Measurements from ENCODE around the gene DENND6B. TPM values are rescaled to one million over a fixed set of nuclear protein-coding genes. Genes with fewer than 3 reads are reported as not detected.

The DENND6B gene
- total RNA-seq, 1 experiment from 2014 or later: 4.5 TPM

DNA sequence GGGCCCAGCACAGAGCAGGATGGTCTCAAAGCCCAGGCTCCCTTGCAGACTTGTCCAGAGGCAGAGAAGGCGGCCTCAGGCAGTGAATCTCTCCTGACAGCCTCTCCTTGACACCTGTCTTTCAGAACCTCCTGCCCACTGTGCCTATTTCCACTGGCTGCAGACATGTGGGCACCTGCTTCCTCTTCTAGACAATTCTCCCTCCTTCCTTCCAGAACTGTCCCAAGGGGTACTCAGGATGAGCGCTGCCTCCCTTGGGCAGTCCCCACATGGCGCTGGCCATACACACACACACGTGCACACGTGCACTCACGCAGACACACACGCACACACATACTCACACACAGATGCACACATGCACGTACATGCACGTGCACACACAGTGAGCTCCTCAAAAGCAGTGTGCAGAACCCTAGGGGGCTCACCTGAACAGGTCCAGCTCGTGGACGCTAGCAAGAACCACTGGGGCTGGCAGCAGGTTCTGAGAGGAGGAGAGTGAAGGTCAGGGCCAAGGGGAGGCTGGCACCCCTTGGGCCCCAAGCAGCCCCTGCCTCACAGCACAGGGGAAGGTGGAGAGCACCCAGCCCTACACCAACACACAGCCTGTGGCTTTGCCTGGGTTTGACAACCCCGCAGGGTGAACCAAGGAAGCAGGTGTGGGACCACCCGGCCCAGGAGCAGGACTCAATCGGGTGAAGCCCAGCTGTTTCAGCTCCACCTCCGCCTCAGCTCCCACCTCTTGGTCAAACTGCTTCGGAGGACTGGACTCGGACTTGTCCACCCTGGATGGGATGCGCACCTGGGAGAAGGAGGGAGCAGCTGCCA is 11.3 kb downstream of the DENND6B start:
- no peak for DNase-seq (ENCODE audit: low spot score)

DNA sequence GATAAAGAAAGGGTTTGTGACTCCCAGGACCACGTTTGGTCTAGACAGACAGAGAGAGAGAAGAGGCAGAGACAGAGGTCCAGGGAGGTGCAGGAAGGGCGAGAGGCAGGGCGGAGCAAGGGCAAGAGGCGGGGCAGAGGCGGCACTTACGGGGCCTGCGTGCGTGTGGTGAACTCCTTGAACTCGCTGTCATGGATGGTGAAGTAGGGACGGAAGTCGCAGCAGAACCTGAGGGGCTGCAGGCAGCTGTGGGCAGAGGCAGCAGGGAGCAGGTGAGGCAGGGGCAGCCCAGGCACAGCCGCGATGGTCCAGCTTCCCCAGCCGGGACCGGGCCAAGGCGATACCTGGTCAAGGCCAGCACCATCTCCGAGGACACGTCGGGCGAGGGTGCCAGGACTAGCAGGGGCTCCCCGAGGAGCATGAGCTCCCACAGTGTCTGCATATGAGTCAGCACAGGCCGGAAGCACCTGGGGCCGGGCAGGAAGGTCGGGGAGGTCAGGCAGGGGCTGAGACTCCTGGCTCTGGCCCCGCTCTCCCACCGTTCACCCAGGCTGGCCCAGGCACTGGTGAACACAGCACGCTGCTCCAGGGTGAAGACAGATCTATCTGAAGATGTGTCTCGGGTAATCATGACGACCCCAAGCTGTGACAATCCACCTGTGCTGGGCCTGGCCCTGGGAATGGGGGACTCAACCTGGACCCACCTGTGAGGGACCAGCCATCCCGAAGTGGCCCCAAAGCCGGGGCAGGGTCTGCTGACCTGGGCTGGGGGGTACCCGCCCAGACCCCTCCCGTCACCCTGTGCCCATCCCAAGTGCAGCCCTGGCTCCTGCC is 12.1 kb downstream of the DENND6B start:
- DNase-seq (ENCODE audit: low spot score): peak; percentile 55

DNA sequence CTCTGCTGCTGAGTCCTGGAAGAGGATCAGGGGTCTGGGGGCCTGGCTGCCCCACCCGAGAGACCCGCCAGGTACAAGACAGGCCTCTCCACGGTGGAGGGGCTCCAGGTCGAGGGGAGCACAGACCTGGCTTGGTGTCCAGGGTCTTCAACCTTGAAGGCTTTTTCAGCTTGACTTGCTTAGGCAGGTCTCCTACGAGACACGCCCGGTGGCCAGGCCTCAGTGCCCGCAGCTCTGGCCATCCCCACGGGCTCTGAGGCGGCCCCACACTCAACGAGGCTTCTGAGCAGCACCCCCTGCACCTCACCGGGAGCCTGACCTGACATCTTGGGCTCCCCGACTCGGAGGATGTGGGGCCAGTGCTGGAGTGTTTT is 12.7 kb downstream of the DENND6B start:
- DNase-seq (ENCODE audit: low spot score): no peak

DNA sequence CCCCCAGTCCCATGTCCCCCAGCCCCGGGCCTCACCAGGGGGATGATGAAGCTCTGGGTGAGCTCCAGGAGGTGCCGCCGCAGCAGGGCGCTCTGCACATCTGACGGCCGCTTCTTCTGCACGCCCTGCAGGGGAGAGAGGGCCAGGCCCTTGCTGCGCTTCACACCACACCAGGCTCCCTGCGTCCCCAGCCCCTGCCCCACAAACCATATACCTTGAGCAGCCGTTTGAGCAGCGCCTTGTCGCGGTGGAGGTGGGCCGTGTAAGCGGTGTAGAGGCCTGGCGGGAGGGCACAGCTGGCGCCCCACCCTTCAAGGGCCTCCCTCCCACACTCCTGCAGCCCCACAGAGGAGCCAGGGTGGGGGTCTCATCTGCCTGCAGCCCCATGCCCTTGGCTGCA is 13.2 kb downstream of the DENND6B start:
- no peak for DNase-seq (ENCODE audit: low spot score)

DNA sequence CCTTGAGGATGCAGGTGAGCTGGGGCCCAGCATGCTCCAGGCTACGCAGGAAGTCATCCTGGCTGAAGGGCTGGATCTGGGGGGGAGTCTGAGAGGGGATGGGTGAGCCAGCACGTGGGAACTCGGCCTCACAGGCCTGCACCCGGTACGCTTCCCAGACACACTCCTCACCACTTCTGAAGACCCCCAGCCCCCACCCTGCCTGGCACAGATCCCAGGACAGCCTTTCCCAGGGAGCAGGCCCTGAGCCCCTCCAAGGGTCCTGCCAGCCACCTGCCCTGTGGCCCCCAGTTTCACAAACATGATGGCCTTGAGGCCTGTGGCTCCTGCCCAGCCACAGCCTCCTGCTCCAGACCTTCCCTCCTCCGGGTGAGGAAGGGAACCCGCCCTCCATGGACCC is 13.8 kb downstream of the DENND6B start:
- no peak for DNase-seq (ENCODE audit: low spot score)

DNA sequence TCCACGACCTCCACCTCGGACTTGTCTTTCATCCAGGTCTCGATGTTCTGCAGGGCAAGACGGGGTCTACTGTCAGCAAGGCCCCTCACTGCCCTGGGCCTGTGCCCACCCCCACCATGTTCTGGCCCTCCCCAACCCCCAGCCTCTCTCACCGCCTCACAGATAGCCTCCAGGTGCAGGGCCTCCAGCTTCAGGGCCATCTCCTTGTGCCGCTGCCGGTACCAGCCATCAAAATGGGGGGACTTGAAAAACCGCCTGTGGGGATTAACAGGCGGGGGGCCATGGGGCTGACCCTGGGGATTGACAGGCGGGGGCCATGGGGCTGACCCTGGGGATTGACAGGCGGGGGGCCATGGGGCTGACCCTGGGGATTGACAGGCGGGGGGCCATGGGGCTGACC is 14.4 kb downstream of the DENND6B start:
- DNase-seq (ENCODE audit: low spot score): no peak

DNA sequence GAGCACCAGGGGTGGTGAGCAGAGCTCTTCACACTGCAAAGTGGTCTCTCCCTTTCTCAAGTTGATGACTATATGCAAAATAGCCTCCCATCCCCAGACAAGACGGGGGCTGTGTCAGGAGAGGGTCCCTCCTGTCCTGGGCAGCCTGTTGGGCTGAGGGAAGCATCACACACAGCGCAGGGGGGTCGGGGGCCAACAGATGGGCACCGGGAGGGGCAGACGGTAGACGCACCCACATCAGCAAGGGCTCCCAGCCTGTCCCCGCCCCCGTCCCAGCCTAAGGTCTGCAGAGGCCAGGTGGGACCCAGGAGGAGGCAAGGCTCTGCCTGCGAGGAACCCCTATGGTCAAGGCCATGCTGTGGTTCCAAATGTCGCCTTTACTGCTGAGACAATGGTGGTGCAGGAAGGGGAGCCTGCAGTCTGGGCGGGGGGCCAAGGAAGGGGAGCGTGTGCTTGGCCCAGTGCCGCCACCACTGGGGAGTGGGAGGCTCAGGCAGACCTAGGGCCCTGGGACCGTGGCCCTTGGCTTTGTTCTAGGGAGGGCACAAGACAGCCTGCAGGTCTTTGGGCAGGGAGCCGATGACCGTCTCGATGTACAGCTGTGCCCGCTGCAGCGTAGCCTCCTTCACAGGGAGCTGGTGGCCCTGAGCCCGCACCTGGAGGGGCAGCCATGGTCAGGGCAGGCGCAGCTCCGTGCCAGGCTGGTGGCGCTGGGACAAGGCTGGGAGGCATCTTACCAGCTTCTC is 15.0 kb downstream of the DENND6B start:
- DNase-seq (ENCODE audit: low spot score): no peak

DNA sequence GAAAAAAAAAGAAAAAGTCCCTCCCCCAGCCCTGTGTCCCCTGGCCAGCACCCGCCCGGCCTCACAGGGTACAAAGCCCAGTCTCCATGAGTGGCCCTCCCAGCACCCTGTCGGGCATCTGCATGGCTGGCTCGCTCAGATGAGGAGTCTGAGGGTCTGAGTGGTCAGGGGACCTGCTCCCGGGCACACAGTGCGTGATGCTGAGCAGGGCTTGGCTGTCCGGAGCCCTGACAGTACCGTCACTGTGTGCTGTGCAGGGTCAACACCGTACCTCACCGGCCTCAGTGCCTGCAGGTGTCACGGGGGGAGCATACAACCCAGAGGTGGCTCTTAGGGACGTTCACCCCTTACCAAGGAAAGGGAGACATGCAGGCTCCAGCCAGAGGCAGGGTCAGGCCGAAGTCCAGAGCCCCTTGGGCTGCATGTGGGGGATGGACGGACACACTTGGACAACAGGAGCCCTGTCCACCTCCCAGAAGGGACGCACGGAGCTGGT is 15.8 kb downstream of the DENND6B start:
- no peak for DNase-seq (ENCODE audit: low spot score)

DNA sequence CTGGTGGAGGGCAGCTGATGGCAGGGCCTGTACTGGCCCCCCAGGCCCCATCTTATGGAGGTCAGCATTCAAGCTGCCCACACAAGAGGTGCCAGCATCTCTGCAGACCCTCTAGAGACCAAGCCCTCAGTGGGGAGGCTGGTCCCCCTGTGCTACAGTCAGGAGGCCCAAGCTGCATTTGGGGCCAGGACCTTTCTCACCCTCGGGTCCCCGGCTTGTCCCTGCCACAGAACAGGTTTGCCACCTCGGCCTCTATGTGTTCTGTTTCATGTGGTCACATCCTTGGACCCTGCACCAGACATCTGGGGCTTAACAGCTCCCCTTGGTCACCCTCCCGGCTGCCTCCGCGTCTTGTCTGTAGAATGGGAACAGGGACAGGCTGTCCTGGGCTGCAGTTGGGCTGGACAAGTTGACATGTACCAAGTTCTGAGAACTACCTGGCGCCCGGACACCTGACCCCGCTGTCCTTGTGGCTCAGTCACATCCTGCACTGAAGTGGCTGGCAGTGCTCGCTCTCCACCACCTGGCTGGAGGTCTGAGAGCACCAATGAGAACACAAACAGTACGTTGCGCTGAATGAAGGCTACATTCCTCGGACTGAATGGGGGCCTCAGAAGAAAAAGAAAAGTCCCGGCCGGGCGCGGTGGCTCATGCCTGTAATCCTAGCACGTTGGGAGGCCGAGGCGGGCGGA is 16.6 kb downstream of the DENND6B start:
- DNase-seq (ENCODE audit: low spot score): no peak

DNA sequence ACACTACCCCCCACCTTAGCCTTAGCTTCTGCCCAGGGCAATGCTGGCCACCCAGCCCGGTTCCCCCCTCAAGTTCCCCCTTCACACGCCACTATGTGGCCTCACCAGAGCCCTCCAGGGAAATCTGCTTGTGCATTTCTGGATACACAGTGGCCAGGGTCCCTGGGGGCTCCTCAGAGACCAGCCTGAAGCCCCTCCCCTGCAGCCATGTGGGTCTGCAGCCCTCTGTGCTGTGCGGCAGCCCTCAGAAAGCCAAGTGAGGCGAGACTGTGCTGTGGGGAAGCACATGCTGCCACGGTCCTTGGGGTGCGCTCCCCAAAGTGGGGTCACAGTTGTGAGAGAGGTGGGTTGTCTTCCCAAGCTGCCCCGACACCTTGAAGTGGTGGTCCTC is 17.2 kb downstream of the DENND6B start:
- DNase-seq (ENCODE audit: low spot score): no peak

DNA sequence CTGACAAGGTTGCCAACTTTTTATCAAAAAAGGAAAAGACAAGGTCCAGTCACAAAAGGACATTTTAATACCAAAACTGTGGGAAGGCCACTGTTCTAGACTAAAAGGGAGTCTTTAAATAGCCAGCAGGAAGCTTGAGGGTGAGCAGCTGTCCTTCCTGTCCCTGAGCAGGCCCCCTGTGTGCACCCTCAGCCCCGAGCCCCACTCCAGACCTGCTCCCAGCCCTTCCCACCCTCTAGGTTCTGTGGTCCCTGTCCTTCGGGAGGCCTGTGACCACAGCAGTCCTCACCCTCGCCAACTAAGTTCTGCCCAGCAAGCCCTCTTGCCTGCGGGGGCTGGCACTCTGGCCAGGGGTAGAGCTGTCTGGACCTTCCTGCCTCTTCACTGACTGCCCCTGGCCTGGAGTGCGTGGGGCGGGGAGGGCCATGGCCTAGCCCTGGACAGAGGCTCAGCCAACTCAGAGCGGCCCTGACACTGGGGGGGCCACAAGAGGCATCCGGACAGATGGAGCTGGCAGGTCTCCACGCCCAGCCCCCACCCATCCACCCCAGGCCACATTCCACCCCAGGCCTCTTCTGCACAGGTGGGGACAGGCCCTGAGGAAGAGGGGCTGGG is 17.7 kb downstream of the DENND6B start:
- DNase-seq (ENCODE audit: low spot score): no peak

DNA sequence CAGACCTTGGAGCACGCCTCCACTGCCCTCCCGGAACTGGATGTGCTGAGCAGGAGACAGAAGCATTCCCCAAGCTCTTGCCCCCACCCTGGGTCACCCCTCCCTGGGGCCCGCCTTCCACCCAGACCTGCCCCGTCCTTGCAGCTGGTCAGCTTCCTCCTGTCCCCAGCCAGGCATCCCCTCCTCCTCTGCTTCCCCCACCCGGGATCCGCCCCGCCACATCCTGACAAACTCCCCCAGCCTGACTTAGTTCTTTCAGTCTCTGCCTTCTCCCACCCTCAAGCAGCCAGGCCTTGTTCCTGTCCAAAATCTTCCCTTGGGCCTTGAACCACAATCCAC is 18.2 kb downstream of the DENND6B start:
- peak; percentile 37 for DNase-seq (ENCODE audit: low spot score)

DNA sequence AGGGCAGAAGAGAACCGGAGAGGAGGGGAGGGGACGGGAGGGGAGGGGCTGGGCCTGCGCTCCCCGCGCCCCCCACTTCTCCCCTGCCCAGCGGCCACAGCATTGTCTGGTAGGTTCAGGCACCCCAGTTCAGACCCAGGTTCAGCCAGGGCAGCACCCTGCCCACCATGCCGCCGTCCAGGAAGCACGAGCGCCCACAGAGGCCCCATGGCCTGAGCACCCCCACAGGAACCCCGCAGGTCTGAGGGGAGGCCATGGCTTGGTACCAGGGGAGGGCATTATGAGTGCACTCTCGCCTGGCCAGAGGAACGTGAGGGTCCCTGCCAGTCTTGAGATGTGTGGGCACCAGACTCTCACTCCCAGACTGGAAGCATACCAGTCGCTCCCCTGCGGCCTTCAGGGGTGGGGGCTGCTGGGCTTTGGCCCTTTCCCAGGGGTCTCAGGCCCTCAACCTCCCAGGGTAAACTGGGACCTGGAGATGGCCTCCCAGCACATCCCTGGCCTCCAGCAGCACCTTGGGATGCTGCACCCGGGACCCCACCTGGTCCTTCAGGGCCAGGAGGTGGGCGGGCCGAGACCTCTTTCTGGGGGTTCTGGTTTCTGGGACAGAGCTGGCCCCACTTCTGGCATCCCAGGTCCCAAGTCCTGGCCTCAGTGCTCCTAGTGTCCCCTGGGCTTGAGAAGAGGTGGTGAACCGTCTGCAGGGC is 18.8 kb downstream of the DENND6B start:
- DNase-seq (ENCODE audit: low spot score): no peak

DNA sequence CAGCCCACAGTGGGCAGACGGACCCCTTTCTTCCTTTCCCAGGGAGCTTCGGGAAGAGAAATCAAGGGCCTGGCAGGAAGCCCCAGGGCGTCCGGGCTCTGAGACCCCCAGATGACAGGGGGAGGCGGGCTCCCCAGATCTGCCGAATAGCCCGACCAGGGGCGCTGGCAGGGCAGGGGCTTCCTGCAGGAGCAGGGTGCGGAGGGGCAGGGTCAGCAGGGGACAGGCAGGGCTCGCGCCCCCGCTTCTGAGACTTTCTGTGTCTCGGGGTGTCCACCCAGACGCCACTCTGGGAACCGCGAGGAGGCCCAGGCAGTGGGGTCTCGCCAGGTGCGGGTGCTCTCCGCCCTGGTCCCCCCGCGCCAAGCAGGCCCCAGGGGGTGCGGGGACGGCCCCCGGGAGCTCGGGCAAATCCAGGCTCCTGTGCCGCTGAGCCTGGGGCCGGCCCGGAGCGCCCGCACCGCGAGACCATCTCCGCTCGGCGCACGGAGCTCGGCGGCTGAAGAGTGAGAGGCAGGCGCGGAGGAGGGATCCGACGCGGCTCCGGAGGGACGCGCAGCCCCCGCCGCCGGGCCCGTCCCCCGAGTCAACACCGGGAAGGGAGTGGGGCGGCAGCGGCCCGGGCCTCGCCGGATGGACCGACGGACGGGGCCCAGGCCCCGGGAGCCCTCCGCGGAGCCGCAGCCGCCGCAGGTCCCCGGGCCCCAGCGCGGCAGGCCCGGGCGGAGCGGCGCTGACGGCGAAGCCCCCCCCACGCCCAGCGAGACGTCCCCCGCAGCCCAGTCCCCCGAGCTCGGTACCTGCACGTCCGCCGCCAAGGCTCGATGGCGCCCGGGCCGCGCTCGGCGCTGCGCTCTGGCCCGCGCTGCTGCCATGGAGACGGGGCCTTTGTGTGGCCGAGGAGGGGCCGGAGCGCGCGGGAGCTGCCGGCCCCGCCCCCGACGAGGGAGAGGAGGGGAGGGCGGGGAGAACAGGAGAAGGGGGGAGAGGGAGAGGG is 19.8 kb downstream of the DENND6B start, which contains the start of gene PLXNB2:
PLXNB2 (minus strand) TSS at position 894 of the 997 bp plus-strand sequence. CDS start 17,062 bp downstream, outside the sequence.
- DNase-seq (ENCODE audit: low spot score): peak; percentile 68

DNA sequence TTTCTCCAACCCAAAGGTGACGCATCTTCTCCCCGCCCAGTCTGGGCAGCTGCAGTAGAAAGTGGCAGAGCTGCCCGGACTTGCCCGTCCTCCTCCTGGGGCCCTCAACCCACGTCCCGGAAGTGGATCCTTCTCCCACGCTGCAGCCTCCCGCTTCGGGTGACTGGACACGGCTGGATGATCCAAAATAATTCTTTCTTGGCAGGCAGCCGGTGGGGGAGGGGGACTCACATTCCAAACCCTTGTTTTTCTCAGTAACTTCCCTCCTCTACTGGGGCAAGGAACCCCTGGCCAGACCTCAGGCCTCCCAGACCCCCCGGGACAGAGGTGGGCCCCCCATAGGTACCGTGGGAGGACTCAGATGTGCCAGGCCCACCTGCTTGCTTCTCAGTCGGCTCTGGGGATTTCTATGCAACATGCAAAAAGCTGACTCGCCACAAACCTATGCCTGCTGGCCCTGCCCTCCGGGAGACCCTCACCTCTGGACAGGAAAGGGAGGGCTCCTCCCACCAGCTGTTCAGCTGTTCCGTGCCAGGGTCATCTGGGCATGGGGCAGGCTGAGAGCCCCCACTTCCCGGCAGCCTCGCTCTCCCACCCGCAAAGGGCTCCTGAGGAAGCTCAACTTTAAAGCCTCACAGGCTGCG is 20.8 kb downstream of the DENND6B start:
- DNase-seq (ENCODE audit: low spot score): peak; percentile 82

DNA sequence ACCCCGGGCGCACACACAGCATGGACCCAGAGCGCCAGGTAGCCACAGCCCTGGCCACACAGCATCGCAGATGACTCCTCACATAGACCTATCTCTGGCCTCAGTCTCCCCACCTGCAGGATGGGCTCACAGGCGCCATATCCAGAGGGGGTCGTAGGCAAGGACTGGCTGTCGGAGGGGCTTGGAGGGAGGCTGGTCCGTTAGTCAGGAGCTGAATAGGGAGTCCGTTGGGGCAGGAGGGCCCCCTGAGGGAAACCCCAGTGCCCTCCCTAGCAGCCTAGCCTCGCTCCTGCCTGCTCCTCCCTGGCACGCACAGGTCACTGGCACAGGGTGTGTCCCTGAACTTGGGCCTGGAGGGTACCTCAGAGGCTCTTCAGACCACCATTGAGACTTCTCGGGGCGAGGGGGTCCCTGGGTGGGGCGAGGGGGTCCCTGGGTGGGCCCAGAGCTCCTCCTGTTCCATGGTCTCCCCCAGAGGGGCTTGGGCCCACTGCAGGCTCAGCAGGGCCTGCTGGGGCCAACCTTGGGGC is 21.4 kb downstream of the DENND6B start:
- peak; percentile 41 for DNase-seq (ENCODE audit: low spot score)

DNA sequence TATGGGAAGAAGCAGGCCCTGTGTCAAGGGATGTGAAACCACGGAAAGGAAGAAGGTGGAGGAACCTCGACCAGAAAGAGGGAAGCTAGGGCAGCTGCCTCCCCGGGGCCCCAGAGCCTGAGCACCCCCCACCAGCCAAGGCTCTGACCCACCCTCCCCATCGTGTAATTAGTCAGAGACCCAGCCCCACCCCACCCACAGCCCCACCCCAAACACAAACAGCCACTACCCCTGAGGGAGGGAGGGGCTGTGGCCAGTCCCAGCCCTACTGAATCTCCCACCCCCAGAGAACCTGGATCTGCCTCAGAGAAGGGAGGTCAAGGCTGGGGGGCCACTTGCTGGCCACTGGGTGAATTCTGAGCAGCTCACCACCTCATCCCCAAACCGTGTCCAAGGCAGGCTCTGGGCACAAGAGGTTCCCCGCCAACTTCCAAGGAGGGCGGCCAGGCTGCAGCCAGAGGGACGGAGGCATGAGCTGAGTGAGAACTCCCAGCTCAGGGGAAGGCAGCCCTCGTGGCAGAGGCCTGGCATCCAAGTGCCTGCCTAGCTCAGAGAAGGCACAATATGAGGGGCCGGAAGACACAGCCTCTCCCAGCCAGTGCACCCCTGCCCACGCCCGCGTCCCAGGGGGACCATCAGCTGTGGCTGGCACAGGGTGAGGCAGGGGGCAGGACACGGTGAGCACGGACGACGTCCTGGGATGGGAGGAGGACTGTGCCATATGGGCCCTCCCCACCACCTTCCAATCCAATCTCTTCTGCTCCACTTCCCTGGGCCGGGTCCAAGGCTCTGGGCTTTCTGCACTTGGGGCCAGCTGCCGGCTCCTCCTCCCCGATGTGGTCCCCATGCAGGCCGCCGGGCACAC is 22.1 kb downstream of the DENND6B start:
- DNase-seq (ENCODE audit: low spot score): peak; percentile 39
